Measurements from ENCODE around the gene CTTN.

CTTN gene

GRCh38 chr11:70478166-70478890 is 80.0 kb downstream of the CTTN start:
- no peak for DNase-seq

GRCh38 chr11:70480711-70481110 is 82.4 kb downstream of the CTTN start:
- DNase-seq, result no peak

- DNase-seq, result no peak
Observed at GRCh38 chr11:70481625-70482528, 83.5 kb downstream of the CTTN start.

- DNase-seq, result no peak
Observed at GRCh38 chr11:70482529-70482917, 84.2 kb downstream of the CTTN start.

- DNase-seq, result no peak
Observed at GRCh38 chr11:70483077-70483861, 84.9 kb downstream of the CTTN start.

GRCh38 chr11:70483917-70484316 is 85.6 kb downstream of the CTTN start:
- no peak for DNase-seq

- no peak for DNase-seq
Observed at GRCh38 chr11:70485326-70486025, 87.1 kb downstream of the CTTN start.

GRCh38 chr11:70486026-70486415 is 87.7 kb downstream of the CTTN start:
- DNase-seq, result no peak
